AG10803 (cell line): ENCODE measurements around the gene AGBL1.

Experiments used
- DNase-seq: peaks from one replicate; pipeline ENCODE4 v3.0.0; 2010; ENCODE audit warnings: low read depth
- H3K4me3 ChIP-seq: 2 replicates; pipeline ENCODE4 v1.5.1; 2011; ENCODE audit warnings: mild to moderate bottlenecking, low read length, control low read depth
- CTCF ChIP-seq: conservative IDR thresholded peaks from 2 replicates; pipeline ENCODE4 v1.5.1; 2011; ENCODE audit warnings: mild to moderate bottlenecking, low read length, control low read depth, inconsistent platforms

The AGBL1 gene

GRCh38 chr15:86403914-86404583 is 324.4 kb downstream of the AGBL1 start:
- no peak for DNase-seq
- no peak overlapping the region for H3K4me3 ChIP-seq
- TF ChIP-seq CTCF = no peak

- no peak for TF ChIP-seq CTCF
Measured at GRCh38 chr15:86408261-86408660, 328.6 kb downstream of the AGBL1 start.

GRCh38 chr15:86411916-86412315 is 332.2 kb downstream of the AGBL1 start:
- TF ChIP-seq CTCF = no peak
- no peak for DNase-seq
- no peak overlapping the region for H3K4me3 ChIP-seq

More at GRCh38 chr15:86408261-86408660, 328.6 kb downstream of the AGBL1 start:
- DNase-seq = no peak
- no peak overlapping the region for H3K4me3 ChIP-seq

- TF ChIP-seq CTCF = no peak
- no peak for DNase-seq
- H3K4me3 ChIP-seq = no peak overlapping the region
Measured at GRCh38 chr15:86413191-86413590, 333.5 kb downstream of the AGBL1 start.

- TF ChIP-seq CTCF = no peak
- no peak overlapping the region for H3K4me3 ChIP-seq
- no peak for DNase-seq
Measured at GRCh38 chr15:86425746-86426145, 346.1 kb downstream of the AGBL1 start.

- TF ChIP-seq CTCF = no peak
- no peak for DNase-seq
- no peak overlapping the region for H3K4me3 ChIP-seq
Measured at GRCh38 chr15:86432861-86433260, 353.2 kb downstream of the AGBL1 start.

GRCh38 chr15:86433983-86434382 is 354.3 kb downstream of the AGBL1 start:
- no peak overlapping the region for H3K4me3 ChIP-seq
- no peak for DNase-seq
- TF ChIP-seq CTCF = no peak
